NCI-H446 (cell line): ENCODE data around the gene CNKSR2.
"Not testable (repeated sequence)": the region's sequence is repeated elsewhere in the genome, so short reads cannot be mapped to it uniquely, and the experiment has no call there.

ENCODE experiments used
- DNase-seq, 2 experiments: peaks; one replicate each; lab custom pipeline; 2025; lab: John Stamatoyannopoulos, UW

CNKSR2 gene

DNA sequence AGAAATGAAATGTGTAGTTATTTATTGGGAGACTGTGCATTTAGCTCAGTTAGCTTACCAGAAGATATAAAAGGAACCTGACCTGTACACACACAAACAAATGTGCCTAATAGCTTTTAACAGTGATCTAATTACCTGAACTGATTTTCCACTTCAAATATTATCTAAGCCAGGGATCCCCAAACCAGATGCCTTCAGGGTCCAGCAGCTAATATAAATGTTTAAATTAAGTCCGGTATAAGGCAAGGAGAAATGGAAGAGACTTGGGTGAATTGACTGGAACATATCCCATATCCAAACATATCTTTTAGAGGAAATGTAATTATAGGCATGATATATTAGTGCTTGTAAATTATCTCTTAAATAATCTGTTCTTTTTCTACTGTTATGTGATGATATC lies 66.7 kb downstream of the CNKSR2 start:
- no peak for DNase-seq

DNA sequence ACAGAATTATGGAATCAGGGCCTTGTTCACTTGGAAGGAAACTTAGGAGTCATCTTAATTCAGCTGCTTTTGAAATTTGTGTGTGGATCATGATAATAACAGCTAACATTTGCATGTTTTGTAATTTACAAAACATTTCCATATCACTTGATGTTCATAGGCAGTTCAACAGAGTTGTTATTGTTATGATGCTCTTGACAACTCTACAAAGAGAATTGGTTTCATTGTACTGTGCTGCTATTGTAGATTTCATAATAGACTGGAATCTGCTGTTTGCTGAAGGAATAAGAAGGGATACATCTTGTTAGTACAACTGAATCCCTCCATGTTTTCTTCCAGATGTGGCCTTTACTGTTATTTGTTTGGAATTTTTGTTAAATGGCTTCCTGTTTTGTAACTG lies 83.5 kb downstream of the CNKSR2 start:
- no peak for DNase-seq

DNA sequence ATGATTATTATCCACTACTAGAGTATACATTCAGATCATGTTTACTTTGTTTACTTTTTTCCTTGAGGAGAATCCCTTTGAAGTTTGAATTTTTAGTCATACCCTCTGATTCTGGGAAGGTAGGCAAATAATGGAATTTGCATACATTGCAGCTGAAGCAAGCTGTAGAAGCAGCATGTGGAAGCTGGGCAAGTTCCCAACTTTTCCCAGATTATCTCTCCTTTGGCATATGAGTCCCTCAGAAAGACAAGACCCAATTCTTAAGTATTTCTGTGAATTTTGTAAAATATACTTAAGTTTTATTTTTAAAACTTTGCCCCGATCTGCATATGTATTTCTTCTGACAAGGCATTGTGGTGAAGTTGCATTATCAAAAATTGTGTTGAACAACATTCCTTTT lies 94.9 kb downstream of the CNKSR2 start:
- peak in 1 of 2 experiments; percentile 28 for DNase-seq

DNA sequence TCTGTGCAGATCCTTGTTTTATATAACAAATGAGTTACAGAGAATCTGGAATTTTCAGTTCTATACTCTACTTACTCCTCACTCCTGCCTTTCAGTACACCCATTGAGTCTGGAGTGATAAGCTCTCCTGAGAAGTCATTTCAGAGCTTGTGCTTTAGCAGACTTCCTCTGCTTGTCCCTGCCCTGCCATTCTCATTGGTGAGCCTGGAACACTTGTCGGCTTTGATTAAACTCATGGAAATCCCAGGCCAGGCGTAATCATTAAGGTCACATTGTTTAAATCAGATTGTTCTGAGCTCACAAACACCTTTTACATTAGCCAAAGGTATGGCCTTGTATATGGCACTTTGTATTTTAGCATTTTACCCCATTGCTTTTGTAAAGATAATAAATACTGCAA lies 102.7 kb downstream of the CNKSR2 start:
- no peak for DNase-seq

DNA sequence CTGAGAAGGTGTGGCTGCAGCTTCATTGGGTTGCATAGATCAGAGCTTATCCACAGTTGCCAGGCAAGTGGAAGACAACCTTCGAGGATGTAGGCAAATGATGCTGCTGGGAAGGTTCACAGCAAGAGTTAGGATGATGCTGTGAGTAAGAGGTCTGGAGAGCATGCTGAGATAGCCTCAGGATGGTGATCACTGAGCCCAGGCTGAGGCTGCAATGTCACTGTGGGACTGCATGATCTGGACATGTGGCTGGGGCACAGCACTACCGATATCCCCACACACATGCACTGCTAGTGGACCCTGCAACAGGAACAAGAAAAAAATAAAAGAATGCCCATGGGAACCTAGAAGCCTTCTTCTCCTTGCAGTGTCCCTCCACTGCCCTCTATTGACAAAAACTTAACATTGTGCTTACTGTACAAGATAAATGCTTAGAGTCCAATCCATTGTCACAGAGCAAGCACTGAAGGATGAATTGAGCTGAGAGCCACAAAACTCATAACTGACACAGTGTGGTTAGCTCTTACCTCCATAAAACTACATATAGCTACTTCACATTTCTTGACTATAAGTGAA lies 105.6 kb downstream of the CNKSR2 start:
- peak; percentile 65 to 78 for DNase-seq

DNA sequence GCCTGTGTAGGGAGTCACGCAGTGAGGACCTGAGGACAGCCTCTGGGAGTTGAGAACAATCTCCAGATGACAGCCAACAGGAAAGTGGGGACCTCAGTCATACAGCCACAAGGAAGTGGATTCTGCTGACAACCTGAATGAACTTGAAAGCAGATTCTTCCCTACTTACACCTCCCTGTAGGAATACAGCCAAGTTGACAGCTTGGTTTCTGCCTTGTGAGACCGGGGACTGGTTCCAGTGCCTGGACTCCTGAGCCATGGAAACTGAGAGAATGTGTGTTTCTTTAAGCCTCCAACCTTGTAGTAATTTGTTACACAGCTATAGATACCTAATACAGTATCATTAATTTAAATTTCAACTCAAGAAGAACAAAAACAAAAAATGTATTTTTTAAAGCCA lies 107.5 kb downstream of the CNKSR2 start:
- peak in 1 of 2 experiments; percentile 19 for DNase-seq

DNA sequence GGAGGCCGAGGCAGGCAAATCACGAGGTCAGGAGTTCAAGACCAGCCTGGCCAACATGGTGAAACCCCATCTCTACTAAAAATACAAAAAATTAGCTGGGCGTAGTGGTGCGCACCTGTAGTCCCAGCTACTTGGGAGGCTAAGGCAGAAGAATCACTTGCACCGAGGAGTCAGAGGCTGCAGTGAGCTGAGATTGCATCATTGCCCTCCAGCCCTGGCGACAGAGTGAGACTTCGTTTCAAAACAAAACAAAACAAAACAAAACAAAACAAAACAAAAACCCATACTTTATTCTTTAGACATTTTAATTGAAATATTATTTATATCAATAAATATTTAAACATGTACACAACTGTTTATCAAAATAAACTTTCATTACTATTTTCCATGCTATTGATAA lies 109.8 kb downstream of the CNKSR2 start:
- not testable (repeated sequence) for DNase-seq

DNA sequence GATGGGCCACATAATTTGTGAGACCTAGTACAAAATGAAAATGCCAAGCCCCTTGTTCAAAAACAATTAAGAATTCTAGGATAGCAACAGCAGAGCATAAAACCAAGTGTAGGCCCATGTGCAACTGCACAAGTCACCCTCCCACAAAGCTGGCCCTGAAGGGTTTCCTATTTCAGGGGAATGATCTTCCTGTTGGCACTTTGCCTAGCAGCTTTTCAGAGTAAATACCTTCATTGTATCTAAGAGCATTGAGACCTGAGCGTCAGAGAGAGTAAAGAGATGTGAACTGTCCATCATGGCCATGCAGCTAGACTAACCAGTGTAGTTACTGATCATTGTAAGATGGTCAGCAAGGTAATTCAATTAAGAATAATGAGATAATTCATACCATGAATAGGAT lies 113.6 kb downstream of the CNKSR2 start:
- peak in 1 of 2 experiments; percentile 53 for DNase-seq

DNA sequence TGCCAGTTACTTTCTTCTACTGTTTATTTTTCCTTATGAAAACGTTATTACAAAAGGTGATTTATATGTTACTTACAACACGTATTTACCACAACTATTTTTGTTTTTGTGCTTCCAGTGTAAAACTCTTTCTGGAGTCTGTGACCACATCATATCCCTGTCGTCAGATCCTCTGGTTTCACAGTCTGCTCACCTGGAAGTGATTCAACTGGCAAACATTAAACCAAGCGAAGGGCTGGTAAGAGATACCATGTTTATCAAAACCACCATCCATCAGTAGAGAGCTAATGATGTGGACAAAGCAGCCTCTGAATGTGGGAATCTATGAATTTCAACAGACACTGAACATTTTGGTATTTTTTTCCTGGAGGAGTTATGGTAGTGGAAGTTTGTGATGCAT lies 116.1 kb downstream of the CNKSR2 start:
- peak in 1 of 2 experiments; percentile 56 for DNase-seq

DNA sequence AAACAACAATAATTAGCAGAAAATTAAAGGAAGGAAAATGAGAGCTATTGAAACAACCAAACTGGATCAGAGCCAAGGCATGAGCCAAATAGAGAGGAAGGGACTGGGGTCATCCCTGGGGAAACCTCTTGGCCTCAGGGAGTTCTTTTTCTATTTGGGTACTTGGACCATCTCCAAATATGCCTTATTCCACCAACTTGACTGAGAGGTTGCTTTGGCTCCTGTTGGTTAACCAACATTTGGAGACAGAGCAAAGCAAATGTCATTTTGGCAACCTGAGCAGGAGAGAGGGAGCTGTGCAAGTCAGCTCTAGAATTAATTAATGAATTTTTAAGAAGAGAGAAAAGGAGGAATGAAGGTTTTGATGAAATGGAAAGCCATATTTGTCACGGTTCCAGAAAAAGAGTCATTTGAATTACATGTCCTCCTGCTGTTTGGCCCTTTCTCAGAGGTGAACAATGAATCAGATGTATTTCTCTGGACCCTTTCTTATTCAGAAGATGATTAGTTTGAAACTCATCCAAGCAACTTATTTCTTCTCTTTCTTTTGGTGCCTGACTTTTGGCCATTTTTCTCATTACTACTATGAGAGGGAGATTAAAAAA lies 119.1 kb downstream of the CNKSR2 start:
- DNase-seq = peak; percentile 90 to 97

DNA sequence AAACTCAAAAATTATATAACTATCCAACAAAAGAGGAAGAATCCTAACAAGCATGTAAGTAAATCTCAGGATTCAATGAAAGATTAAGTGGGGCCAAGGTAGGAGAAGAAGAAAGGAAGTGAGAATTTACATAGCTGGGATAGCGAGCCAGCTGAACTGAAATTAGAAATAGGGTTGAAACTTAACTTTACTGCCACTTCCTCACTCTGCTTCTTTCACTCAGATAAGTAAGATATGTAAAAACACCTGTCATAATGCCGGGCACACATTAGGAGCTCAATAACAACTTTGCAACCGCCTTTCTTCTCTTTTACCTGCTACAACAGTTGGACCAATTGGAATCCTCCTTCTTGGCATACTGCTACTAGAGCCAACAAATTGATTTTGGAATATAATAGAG lies 129.4 kb downstream of the CNKSR2 start:
- no peak for DNase-seq

DNA sequence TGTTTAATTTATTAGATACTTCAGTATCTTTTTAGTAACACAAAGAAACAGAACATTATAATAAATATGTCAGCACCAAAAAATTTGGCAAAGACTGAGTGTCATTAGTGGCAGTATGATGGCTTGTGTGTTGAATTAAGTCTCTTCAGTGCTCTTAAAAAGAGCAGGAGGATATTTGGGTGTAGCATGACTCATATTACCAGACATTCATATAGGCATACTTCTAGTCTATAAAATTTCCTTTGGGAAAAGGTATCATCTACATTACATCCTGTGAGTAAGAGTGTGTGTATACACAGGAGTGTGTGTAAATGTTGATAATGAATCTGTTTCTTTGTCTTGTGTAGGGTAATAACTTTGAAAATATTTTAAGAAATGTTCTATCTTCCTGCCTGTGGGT lies 135.7 kb downstream of the CNKSR2 start:
- peak in 1 of 2 experiments; percentile 37 for DNase-seq

DNA sequence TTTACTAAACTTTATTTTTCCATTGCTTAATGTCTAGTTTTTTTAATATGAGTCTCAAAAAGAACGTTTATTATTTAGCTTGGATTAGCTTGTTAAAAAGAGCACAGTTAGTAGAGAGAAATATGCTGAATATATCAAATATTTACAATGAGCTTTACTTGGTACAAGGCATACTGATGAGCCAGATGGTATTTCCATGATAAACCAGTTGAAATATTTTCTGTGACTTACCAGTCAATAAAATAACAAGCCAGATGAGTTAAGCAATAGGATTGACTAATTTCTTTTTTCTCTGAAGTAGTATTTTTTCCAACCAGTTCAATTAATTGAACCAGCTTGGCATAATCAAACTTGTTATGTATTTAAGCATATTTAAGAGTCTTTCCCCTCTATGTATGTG lies 149.8 kb downstream of the CNKSR2 start:
- DNase-seq = no peak

DNA sequence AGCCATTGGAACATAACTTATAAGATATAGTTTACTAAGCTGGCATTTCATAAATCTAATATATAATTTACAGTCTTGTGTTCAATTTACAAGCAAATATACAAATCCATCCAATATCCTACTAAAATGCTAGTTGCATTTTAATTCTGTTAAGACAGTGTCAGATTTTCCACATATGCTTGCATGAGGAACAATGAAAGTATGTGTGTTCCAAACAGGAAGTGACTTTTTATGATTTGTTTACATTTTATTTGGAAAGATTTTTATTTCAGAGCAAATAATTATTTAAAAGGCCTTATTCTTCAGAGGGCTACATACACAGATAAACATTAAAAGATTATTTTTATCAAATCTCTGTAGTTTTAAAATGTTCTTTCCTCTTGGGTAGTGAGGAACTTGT lies 153.9 kb downstream of the CNKSR2 start:
- DNase-seq = no peak

DNA sequence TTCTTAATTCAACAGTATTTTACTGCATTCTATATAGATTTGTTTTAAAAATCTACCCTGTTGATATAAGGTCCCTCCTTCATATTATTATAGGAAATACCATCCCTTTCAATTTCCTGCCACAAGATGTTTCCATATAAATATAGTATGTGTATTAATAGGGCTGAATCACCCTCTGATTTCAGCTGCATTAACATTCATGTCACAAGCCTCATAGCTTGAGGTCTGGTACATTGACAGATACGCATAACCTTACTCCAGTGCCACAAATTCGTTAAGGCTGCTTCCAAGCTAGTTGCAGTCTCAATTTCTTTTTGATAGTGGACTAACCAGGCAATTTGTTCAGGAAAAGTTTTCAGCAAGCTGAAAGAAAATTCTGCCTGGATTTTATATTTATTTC lies 155.6 kb downstream of the CNKSR2 start:
- DNase-seq = no peak

DNA sequence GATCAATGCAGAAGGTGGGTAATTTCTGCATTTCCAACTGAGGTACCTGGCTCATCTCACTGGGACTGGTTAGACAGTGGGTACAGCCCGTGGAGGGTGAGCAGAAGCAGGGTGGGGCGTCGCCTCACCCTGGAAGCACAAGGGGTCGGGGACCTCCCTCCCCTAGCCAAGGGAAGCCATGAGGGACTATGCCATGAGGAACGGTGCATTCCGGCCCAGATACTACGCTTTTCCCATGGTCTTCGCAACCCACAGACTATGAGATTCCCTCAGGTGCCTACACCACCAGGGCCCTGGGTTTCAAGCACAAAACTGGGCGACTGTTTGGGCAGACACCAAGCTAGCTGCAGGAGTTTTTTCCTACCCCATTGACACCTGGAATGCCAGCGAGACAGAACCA lies 170.4 kb downstream of the CNKSR2 start:
- DNase-seq = not testable (repeated sequence)

DNA sequence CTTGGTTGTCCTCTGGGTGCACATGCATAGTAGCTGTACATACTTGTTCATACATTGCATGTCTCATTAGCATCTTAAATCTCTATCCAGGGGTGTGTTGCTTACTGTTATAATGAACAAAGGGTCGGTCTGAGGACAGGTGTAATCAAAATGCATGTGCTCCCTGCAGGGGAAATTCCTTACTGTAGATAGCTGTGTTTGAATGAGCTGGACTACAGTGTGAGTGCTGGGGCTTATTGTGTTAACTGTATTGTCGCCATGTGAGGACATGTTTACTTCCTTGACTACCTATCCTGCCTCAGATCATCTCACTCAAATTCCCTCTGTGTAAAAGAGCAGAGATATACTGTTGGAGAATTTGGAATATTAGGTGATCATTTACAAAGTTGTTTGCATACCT lies 185.2 kb downstream of the CNKSR2 start:
- DNase-seq = no peak

DNA sequence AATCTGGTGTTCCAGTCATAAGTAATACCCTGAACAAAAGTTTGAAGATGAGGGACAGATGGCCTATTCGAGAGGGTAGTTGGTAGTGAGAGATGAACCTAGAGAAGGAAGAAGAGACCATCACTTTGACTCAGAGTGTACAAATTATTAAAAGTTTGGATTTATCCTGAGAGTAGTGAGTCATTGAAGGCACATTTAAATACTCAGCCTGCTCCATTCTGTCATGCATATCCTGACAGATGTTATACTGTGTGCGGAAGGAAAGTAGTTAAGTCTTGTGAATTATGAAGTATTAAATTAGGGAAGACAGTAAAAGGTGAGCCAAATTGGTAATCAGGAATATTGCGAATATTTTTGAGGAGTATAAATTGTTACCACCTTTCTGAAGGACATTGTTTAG lies 190.8 kb downstream of the CNKSR2 start:
- DNase-seq = no peak

DNA sequence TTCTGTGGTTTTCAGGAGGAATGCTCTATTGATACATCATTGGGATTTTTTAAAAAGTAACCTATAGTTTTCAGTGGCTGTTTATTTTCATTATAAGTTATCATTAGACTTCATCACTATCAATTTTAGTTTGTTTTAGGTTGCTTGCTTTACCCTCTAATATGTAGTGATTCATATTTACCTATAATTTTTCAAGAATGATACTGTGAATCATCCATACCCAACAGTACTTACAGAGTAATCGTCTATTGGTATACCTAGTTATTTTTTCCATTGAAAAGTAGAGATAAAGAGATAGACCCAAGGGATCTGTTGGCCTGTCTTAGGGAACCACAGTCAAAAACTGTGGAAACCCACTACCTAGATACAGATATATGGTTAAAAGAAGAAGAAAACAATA lies 200.6 kb downstream of the CNKSR2 start:
- no peak for DNase-seq

DNA sequence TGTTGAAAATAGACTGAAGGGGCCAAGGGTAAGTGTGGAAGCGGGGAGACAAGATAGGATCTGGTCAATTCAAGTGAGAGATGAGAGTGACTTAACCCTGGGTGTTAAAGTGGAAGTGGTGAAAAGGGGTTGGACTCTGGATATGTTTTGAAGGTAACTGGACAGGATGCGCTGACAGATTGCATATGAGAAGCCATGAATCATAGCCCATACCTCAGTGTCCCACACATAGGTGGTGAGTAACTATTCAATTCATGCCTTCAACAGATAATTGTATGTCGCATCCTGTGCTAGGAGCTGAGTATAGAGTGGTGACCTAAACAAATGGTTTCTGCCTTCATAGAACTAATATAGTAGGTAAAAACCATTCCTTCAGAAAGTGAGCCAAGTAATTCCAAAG lies 207.3 kb downstream of the CNKSR2 start:
- DNase-seq = no peak

DNA sequence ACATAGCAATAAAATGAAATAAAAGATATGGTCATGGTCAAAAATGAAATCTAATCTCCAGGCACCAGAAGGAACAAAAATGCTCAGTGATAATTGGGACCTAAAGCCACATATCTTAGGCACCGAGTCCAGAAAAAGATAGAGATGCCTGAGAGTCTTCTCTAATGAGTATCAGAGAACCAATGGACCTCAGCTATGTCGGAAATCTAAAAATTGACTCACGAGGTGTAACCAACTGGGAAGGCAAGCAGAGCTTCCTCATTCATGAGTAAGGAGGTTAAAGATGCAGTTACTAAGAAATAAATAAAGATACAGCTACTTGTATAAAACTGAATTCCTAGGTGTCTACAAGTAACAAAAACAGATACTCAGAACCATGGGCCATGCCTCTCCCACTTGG lies 211.8 kb downstream of the CNKSR2 start:
- no peak for DNase-seq

DNA sequence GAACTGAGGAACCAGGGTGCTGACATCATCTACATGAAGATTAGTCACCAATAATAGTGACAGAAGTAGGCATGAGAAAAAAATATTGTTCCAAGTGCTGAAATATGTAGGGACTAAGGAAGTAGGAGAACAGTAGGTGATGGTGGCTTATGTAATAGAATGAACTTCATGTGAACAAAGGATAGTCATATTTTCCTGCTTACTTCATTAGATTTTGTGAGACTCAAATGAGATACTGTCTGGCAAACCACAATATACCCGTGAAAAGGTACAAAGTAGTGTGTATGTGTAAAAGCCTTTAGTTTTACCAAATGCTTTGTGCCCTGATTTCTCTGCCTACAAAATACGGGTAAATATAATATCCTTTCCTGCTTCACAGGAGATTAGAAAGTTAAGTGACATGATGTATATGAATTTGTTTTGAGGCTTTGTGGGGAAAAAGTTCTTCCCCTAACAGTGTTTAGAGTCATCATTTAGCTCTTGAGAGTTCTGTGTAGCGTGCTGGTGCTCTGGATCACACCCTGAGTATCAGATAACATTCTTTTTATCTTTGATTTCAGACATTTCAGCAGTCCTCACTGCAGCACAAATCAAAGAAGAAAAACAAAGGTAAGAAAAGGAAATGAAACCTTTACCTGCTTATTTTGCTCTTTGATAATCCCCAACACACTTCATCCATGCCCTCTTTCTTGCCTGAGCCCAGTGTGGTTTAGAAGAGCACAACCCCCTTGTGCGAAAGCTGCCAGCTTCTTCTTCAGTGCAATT lies 216.0 kb downstream of the CNKSR2 start:
- DNase-seq = no peak

DNA sequence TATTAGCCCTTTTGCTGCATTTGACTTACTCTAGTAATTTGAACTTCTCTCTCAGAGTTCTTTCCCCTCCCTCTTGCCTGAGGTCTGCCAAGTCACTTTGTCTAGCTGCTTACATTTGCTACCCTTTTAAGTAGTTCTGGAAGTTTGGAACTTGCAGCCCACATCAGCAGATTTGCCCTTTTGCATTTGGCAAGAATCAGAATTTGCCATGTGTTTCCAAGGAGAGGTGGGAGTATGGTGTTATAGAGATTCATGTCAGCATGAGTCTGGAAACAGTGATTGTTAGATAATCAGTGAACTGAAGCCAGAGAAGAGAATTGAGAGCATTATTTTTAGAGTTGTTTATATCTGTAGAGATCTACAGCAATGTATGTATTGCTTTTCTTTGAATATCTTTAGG lies 231.8 kb downstream of the CNKSR2 start:
- peak in 1 of 2 experiments; percentile 53 for DNase-seq

DNA sequence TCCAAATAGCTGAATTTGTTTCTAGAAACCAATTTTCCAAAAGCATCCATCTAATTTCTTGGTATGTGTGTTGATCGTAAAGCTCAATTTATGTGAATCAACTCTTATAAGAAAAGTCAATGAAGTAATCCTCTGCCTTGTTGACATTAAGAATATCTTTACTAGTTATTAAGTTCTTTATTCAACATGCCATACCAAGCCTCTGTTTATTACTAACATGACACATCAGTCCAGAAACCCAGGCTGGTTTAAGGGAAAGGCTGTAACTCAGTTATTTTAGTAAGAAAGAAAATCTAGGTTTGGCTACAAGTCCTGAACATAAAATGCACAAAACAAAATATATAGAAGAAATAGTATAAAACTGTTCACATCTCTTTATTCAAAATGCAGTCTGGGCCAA lies 235.9 kb downstream of the CNKSR2 start:
- no peak for DNase-seq
